Measurements from ENCODE around the gene ADAMTSL3.

The ADAMTSL3 gene

GRCh38 chr15:83893308-83893707, 239.4 kb downstream of the ADAMTSL3 start:
- no peak for DNase-seq

DNA sequence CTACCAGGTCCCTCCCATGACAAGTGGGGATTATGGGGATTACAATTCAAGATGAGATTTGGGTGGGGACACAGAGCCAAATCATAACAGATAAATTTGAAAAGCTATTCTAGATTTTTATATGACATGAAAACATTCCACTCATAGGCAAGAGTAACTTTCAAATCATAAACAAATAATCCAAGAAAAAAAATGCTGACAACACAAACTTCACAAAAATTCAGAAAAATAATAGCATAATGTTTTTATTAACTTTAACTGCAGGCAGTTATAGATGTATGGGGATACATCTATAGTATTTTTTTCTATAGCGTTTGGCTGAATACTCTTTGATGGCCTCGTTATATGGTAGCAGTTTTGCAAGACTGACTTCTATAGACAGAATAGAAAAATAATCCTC, 243.1 kb downstream of the ADAMTSL3 start:
- no peak for DNase-seq

GRCh38 chr15:83898361-83898760, 244.4 kb downstream of the ADAMTSL3 start:
- DNase-seq: no peak

GRCh38 chr15:83899670-83900069, 245.7 kb downstream of the ADAMTSL3 start:
- no peak for DNase-seq

GRCh38 chr15:83904107-83905040, 250.5 kb downstream of the ADAMTSL3 start:
- DNase-seq: no peak

GRCh38 chr15:83905556-83906273, 251.8 kb downstream of the ADAMTSL3 start:
- DNase-seq: no peak

- no peak for DNase-seq
These were observed 257.4 kb downstream of the ADAMTSL3 start for GRCh38 chr15:83911345-83911744.

GRCh38 chr15:83912343-83912742, 258.4 kb downstream of the ADAMTSL3 start:
- no peak for DNase-seq

GRCh38 chr15:83913034-83913632, 259.2 kb downstream of the ADAMTSL3 start:
- DNase-seq: no peak

DNA sequence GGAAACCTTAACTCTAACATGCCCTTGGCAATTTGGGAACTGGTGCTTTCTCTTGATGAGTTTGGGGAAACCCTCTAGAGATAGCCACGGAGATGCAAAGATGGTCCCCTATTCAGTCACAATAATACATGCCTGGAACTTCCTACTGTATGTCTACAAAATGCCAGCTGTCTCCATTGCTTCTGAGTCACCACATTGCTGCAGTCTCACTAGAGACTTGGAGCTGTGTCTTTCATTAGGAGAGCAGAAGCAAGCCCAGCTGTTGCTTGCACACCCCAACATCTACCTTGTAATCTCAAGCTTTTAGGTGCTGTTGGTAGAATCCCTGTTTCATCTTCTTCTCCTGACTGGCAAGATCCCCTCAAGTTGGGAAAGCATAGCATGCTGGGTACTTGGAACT, 261.0 kb downstream of the ADAMTSL3 start:
- no peak for DNase-seq

DNA sequence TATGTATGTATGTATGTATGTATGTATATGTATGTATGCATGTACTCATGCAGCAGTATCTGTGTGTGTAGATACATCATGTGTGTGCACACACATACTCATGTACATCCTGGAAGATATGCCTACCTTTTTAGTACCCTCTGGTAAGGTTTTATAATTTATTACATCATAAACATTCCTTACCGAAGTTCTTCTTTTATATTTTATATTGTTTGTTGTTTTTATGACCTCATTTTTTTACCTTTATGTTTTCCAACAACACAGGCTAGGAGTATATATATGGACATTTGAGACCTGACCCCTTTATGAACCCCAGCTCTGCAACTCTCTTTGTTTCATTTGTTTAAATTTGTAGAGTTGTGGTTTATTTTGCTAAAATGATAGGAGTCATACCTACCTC, 263.5 kb downstream of the ADAMTSL3 start:
- no peak for DNase-seq

- DNase-seq: no peak
These were observed 264.1 kb downstream of the ADAMTSL3 start for GRCh38 chr15:83918011-83918410.

DNA sequence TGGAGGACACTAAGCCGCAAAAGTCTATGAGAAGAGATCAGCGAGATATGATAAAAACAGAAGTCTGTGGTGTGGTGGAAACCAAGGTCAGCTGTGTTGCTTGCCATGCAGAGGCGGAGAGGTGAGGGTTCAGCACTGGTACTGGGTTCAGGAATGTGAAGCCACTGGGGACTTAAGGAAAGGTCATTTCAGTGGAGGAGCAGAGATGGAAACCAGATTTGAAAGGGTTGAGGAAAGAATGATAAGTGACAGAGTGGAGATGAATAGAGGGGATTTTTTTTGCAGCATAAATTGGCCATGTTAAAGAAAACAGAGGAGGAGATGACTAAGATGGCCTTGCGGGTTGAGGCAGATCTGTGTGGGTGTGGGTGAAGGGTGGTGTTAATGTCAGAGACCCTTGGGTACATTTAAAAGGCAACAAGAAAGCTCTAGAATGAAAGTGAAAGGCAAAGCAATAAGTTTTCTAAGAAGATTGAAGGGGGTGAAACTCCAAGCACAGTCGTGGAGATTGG, 265.5 kb downstream of the ADAMTSL3 start:
- peak; percentile 54 for DNase-seq

DNA sequence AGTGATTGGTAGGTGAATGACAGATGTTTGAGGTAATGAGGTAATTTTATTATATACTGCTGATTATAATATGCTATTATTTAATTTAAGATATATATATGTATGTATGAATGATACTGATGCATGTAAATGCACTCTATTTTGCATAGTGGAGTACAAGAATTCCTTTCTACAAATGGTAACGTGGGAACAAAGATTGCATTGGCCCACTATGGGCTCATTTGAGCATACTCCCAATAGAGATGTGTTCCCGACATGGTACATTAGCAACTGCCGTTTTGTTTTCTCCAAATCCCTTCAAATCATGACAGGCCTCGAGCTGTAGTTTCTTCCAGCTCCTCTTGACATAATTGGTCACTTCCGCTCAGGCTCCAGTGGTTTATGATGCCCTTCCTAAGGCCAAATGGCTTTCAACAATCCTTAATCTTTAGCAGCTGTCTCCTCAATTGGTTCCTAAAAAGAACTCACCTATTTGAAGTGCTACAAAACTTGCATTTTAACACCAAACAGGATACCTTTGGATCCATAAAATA, 266.1 kb downstream of the ADAMTSL3 start:
- DNase-seq: no peak

DNA sequence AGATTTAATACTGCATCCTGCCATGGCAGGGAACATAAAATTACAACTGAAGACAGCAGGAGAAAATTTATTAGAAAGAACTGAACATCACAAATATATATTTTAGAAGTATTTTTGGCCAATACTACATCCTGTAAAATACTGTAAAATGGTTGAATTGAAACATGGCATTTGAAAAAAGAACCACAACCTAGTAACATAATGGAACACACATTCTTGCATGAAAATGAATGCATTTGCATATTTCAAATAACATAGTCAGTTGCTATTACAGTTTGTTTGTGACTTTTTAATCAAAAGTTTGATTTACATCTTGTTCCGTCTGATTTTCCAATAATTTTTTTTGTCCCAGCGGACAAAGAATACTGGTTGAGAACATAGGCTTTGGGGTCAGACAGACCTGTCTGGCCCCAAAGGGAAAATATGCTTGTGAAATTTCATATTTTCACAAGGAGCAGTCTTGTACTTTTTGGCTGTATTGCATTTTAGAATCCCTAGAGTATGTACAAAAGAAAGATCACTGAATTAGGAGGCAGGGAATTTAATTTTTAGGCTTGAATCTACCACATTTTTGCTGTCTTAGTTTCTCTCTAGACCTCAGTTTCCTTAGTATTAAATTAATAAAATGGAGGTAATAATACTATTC, 268.8 kb downstream of the ADAMTSL3 start:
- no peak for DNase-seq

DNA sequence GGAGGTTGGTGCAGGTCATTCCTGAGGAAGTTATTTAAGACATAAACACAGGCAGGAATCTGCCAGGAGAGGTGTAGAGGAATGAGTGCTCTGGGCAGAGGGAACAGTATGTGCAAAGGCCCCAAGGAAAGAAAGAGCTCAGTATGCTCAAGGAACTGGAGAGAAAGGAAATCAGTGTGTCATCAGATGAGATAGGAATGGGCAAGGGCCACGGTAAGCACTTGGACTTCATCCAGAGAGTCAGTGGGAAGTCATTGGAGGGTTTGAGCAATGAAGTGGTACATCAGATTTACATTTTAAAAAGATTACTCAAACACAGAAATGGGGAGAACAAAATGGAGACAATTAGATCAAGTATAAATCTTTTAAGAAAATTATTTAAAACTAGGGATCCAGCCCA, 272.2 kb downstream of the ADAMTSL3 start:
- DNase-seq: no peak

GRCh38 chr15:83927704-83928391, 273.9 kb downstream of the ADAMTSL3 start:
- peak; percentile 50 for DNase-seq

DNA sequence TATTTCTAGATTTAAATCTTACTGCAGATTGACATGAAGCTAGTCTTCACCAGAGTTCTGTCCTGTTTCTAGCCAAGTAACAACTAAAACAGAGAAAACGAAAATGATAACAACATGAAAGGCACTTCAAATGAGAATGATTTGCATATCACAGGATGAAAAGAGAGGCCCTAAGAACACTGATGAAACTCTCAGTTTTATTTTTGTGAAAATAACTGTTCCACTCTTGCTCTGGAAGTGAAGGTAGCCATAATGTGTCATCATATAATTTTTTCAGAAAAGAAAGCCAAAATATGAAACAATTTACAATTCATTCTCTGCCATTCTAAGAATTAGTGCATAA, 274.4 kb downstream of the ADAMTSL3 start:
- DNase-seq: peak; percentile 68

- DNase-seq: peak; percentile 80
These were observed 275.0 kb downstream of the ADAMTSL3 start for GRCh38 chr15:83928878-83929418.

GRCh38 chr15:83929619-83930018, 275.7 kb downstream of the ADAMTSL3 start:
- no peak for DNase-seq

GRCh38 chr15:83930392-83931212, 276.7 kb downstream of the ADAMTSL3 start:
- no peak for DNase-seq

All from activated CD4-positive, alpha-beta T cell treated with anti-CD3 and anti-CD28 coated beads, Interleukin-2, amount 50 U/mL, for 16 hours (primary cell).